Measurements from ENCODE around the gene MAST2. TPM values are rescaled to one million over a fixed set of nuclear protein-coding genes. Genes with fewer than 3 reads are reported as not detected.
A peak's percentile ranks its signal among the peaks of the same experiment; 100 is the strongest.

Gene MAST2
- total and polyA plus RNA-seq, 2 of the 13 experiments (the other 11 are each of a cell fraction or from before 2014, with no cell fraction given), result 15.3 to 23.0 TPM

GRCh38 chr1:46036894-46037839, 233.8 kb downstream of the MAST2 start (continued):
- TF ChIP-seq NFAT5 (CRISPR knock-in tag; IDR thresholded peaks at IDR 0.05) (no peak), ZSCAN30 (CRISPR knock-in tag; IDR thresholded peaks at IDR 0.05) (no peak), ZNF710 (CRISPR knock-in tag; IDR thresholded peaks at IDR 0.05; ENCODE audit: borderline replicate concordance) (0 out of 2 replicates have a peak, but pooled peaks have one; percentile 16), ZNF160 (CRISPR knock-in tag; IDR thresholded peaks at IDR 0.05) (no peak), ZNF788 (CRISPR knock-in tag; IDR thresholded peaks at IDR 0.05; ENCODE audit: borderline replicate concordance) (0 out of 2 replicates have a peak, but pooled peaks have one; percentile 26), HES4 (CRISPR knock-in tag; IDR thresholded peaks at IDR 0.05; ENCODE audit: borderline replicate concordance) (0 out of 2 replicates have a peak, but pooled peaks have one; percentile 23), KAT7 (CRISPR knock-in tag; IDR thresholded peaks at IDR 0.05; ENCODE audit: borderline replicate concordance) (no peak), ZNF256 (CRISPR knock-in tag; conservative IDR thresholded peaks at IDR 0.05) (no peak), ZC3H13 (CRISPR knock-in tag; IDR thresholded peaks at IDR 0.05) (peak; percentile 53; the same call in 1 of the 2 replicates), PHF8 (CRISPR knock-in tag; IDR thresholded peaks at IDR 0.05) (no peak), MED13 (CRISPR knock-in tag; IDR thresholded peaks at IDR 0.05) (no peak), RXRB (CRISPR knock-in tag; IDR thresholded peaks at IDR 0.05; ENCODE audit: borderline replicate concordance) (0 out of 2 replicates have a peak, but pooled peaks have one; percentile 26), ZNF704 (CRISPR knock-in tag; IDR thresholded peaks at IDR 0.05; ENCODE audit: borderline replicate concordance) (no peak), ZFP37 (CRISPR knock-in tag; IDR thresholded peaks at IDR 0.05; ENCODE audit: borderline replicate concordance) (no peak), NBN (conservative IDR thresholded peaks at IDR 0.05) (no peak), POGK (CRISPR knock-in tag; conservative IDR thresholded peaks at IDR 0.05) (no peak), POLR2G (IDR thresholded peaks at IDR 0.05; ENCODE audit: low read depth, low read length) (peak; percentile 38; the same call in 1 of the 2 replicates), ZNF225 (CRISPR knock-in tag; IDR thresholded peaks at IDR 0.05) (peak; percentile 68)

All from HepG2 (cell line).